NCI-H2171 (cell line): ENCODE results near the gene FAM156A.
A peak's percentile ranks its signal among the peaks of the same experiment; 100 is the strongest.
"Not testable (repeated sequence)": the region's sequence is repeated elsewhere in the genome, so short reads cannot be mapped to it uniquely, and the experiment has no call there.

Experiments used
- DNase-seq: peaks from one replicate; lab custom pipeline; 2025; lab: John Stamatoyannopoulos, UW

The FAM156A gene

GRCh38 chrX:52958113-52958959 is at the start of gene FAM156A:
TSS of gene FAM156A (minus strand) at chrX:52958518. CDS start at chrX:52948588, 9,930 bp downstream.
- DNase-seq = not testable (repeated sequence)

GRCh38 chrX:53005327-53005726 is 47.0 kb upstream of the FAM156A start:
- DNase-seq = no peak

GRCh38 chrX:53004811-53005210 is 46.5 kb upstream of the FAM156A start:
- DNase-seq = no peak

- no peak for DNase-seq
Observed at GRCh38 chrX:53004038-53004437, 45.7 kb upstream of the FAM156A start.

- no peak for DNase-seq
Observed at GRCh38 chrX:53003111-53003510, 44.8 kb upstream of the FAM156A start.

- no peak for DNase-seq
Observed at GRCh38 chrX:53001958-53002357, 43.6 kb upstream of the FAM156A start.

- no peak for DNase-seq
Observed at GRCh38 chrX:53000447-53001135, 42.3 kb upstream of the FAM156A start.

GRCh38 chrX:52995987-52996331 is 37.6 kb upstream of the FAM156A start:
- no peak for DNase-seq

GRCh38 chrX:52995135-52995986 is 37.0 kb upstream of the FAM156A start:
- peak; percentile 86 for DNase-seq

GRCh38 chrX:52990848-52991247 is 32.5 kb upstream of the FAM156A start:
- no peak for DNase-seq

GRCh38 chrX:52990011-52990631 is 31.8 kb upstream of the FAM156A start:
- DNase-seq = not testable (repeated sequence)

- no peak for DNase-seq
Observed at GRCh38 chrX:52988985-52989917, 30.9 kb upstream of the FAM156A start.

- DNase-seq = no peak
Observed at GRCh38 chrX:52983321-52984000, 25.1 kb upstream of the FAM156A start.

- no peak for DNase-seq
Observed at GRCh38 chrX:52979993-52980392, 21.7 kb upstream of the FAM156A start.

GRCh38 chrX:52979568-52979967 is 21.2 kb upstream of the FAM156A start:
- DNase-seq = no peak

- DNase-seq = no peak
Observed at GRCh38 chrX:52977953-52978352, 19.6 kb upstream of the FAM156A start.

- DNase-seq = not testable (repeated sequence)
Observed at GRCh38 chrX:52975576-52975975, 17.3 kb upstream of the FAM156A start.

- DNase-seq = not testable (repeated sequence)
Observed at GRCh38 chrX:52974336-52974992, 16.1 kb upstream of the FAM156A start.

- not testable (repeated sequence) for DNase-seq
Observed at GRCh38 chrX:52967922-52968321, 9.6 kb upstream of the FAM156A start.
